HTERT RPE-1 (cell line): ENCODE data around the gene ANKRD13B.

Source experiments
- in situ Hi-C: fragments of 300-500 bp; cut with MboI; formaldehyde crosslinking; loops from 4 replicates; pipeline ENCODE4 v1.14.3; 2020; ENCODE audit warnings: low sequenced_read_pairs

The ANKRD13B gene

DNA sequence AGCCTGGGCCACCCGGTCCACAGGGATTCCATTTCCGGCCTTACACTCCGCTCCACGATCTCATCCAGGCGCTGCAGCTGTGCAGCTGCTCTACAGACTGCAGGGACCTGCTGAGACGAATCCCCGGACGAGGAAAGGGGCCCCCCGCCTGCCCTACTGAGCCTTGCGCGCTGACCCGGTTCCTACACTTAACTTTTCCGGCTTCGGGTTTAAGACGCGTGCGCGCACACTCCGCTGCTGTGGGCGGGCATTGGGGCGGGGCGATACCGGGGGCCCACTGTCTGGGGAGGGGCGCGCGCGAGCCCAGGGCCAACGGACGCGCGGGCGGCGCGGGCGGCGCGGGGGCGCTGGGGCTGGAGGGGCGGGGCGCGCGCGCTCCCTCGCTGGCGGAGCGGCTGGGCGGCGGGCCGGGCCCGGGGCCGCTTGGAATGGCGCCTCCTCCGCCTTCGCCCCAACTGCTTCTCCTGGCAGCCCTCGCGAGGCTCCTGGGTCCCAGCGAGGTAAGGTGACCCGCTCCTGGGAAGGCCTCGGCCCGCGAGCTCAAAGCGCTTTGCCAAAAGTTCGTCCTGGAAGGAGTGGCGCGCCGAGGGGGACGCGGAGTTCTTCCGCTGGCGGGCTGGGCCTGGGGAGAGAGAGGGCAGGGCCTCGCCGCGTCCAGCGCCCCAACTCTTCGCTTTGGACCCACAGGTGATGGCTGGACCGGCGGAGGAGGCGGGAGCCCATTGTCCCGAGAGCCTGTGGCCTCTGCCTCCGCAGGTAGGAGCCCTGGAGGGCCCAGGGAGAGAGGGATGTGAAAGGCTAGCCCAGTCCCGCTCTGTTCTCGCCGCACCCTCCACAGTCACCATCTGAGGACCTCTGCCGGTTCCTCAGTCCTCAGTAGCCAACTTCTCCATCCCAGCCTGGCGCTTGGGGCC is 24.3 kb upstream of the ANKRD13B start, which contains the start of gene TP53I13:
Gene TP53I13, plus strand, starts transcription at position 371 of the 914 bp plus-strand sequence. Its CDS starts 58 bp downstream, at position 429.
- in situ Hi-C loops, result no loop called here

DNA sequence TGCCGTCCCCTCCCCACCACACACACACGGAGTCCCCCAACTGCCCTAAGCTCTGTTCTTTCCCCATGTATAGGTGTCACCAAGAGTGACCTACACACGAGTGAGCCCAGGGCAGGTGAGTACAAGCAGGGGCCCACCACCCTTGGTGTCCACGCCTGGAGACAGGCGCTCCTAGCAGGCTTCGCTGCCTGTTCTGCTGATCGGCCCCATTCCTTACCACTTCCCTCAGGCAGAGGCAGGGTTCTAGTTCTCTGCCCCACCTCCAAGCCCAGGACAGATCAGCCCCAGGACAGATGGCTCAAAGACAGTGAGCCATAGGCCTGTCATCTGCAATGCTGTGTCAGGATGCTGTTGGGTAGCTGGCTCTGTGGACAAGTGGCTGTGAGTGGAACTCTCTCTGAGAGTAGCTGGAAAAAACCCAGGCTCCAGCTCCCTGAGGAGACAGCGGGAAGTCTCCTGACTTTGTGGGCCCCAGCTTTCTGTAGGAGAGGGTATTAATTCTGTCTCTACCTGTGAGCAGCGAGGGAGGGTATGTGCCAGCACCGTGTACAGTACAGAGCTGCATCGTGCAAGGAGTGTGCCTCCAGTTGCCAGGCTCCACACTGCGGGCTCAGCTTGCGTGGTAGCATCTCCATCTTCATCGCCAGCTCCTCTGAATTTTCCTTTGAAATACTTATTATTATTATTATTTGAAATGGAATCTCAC is 23.5 kb upstream of the ANKRD13B start:
- in situ Hi-C loops, result no loop called here

DNA sequence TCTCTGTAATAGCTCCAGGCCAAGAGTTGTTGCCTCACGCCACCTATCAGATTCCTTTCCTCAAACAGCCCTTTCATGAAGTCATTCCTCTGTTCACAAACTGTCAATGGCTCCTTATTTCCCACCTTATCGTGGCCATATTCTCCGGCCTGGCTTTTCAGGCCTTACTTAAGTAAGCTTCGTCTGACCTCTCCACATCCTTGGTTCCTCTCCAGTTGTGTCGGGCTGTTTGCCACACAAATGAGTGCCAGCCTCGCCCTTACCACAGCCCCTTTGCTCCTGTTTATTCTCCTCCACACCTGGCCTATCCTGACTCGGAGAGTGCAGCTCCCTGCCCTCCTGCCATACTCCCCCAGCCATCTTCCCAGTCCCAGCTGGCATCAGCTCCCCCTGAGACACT is 22.4 kb upstream of the ANKRD13B start:
- in situ Hi-C loops, result no loop called here

DNA sequence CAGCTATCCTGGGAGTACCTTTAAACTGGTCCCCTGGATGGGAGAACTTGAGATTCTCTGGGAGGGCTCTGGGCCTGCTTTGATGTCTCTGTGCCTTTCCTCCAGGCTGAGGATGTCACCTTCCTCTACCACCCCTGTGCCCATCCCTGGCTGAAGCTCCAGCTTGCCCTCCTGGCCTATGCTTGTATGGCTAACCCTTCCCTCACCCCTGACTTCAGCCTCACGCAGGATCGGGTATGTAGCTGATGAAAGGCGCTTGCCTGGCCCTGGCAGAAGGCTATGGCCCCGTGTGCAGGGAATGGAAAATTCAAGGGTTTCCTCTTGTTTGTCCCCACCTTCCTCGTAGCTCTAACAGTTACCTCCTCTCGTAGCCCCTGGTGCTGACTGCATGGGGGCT is 21.4 kb upstream of the ANKRD13B start:
- in situ Hi-C loops, result no loop called here

DNA sequence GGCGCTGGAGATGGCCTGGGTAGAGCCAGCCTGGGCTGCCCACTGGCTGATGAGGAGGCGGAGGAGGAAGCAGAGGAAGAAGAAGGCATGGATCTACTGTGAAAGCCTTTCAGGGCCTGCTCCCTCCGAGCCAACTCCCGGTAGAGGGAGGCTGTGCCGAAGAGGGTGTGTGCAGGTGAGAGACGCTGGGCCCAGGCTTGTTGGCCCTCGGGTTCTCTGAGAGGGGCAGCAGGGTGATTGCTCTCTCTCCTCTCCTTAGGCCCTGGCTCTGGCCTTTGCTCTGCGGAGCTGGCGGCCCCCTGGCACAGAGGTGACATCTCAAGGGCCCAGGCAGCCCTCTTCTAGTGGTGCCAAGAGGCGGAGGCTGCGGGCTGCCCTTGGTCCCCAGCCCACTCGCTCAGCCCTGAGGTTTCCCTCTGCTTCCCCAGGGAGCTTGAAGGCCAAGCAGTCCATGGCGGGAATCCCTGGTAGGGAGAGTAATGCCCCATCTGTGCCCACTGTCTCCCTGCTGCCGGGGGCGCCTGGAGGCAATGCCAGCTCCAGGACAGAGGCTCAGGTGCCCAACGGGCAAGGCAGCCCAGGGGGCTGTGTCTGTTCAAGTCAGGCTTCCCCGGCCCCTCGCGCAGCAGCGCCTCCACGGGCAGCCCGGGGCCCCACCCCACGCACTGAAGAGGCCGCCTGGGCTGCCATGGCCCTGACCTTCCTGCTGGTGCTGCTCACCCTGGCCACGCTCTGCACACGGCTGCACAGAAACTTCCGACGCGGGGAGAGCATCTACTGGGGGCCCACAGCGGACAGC is 20.9 kb upstream of the ANKRD13B start:
- in situ Hi-C loops, result no loop called here

DNA sequence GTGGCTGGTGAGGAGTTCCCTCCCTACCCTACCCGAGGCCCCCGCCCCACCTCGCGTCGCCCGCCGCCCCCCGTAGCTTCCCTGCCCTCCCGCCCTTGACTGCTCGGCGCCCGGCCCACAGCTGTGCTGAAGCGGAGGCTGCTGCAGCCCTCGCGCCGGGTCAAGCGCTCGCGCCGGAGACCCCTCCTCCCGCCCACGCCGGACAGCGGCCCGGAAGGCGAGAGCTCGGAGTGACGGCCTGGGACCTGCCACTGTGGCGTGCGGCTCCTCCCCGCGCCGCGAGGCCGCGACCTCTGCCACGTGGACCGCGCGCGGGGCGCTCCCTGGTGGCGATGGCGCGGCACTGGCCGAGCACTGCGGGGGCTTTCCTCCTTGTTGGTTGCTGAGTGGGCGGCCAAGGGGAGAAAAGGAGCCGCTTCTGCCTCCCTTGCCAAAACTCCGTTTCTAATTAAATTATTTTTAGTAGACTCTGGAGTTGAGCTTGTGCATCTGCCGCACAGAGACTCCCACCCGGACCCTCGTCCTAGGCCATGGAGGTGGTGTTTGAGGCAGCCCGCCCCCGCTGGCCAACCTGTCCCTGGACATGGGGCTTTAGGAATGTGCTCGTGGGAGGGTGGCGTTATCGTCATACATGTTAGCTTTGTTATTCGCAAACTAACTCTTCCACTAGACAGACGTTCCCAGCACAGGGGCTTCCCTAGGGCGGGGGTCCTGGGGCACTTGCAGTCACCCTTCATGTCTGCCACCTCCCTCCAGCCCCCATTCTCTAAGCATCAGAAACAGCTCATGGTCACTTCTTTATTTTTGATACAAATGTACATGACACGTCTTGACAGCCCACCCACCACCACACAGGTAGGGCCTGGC is 20.0 kb upstream of the ANKRD13B start:
- in situ Hi-C loops, result no loop called here

DNA sequence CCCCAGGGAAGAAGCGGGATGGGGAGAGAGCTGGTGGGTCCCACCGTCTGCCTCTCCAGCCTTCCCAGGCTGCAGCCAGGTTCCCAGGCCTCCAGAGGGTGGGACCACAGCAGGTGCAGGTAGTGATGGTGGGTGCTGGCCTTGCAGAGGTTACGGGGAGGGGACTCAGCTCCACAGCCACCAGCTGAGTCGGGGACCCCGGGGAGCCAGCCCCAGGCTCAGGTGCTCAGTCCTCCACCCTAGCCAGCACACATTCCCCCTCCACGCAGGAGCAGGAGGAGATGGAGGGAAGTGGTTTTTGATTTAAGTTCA is 19.4 kb upstream of the ANKRD13B start:
- in situ Hi-C loops, result no loop called here

DNA sequence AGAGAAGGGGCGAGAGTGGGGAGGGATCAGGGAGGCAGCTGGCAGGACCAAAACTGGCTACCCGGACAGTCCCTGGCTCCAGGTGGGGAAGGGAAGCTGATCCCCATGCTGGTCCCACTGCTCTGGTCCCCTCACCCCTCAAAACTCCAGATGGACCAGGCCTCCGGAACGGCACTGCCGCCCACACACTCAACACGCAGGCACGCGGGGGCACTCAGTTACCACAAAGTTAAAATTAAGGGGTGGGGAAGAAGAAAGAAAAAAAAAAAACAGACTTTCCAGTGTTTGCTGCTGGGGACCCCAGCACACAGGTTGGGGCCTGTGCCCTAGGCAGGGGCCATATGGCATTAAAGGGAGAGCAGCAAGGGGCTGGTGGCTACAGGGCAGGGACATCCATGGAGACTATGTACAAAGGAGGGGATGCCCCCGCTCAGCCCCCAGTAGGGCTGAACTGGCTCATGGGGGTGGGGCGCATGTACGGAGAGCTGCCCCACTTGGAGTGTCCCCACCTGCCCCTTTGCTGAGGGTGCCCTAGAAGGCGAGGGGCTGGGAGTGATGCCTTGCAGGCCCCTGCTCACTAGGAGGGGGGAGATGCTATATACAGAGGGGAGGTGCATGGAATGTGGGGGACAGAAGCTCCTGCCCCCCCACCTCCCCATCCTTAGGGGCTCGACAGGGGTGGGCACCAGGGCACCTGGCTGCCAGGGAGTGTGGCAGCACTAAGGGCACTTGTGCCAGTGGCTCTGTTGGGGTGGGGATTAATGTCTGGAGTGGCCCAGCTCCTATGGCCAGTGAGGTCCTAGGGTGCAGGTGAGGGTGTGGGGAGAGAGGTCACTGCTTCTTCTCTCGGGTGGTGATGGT is 18.8 kb upstream of the ANKRD13B start:
- in situ Hi-C loops, result no loop called here

DNA sequence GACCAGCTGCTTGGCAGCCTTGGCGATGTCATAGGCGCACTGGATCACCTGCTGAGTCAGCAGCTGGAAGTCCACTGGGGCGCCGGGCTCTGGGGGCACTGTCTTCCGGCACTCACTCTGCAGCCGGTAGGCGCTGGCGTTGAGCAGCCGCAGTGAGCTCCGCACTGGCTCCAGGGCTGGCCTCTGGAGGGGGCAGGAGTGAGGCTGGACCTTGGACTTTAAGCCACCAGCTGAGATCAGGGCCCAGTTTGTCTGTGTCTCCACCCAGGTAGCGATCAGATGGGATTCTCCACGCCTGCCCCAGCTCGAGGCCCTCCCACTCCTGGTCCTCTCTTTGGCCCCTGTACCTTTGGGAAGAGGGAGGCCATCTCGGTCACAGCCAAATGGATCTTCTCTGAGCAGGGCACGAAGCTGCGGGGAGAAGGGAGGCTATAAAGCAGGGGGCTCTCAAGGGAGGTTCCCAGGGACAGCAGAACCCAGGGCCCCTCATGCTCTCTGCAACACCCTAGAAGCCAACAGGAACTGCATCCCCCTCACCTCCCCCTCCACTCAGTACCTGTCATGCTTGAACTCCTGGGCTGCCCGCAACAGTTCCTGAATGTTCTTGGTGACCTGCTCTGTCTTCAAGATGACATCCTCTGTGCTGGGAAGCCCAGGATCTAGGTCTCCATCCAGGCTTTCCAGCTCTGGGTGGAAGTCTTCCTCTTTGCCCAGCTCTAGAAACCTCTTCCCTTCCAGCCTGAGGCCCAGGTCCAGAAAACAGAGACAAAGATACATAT is 18.0 kb upstream of the ANKRD13B start:
- in situ Hi-C loops, result no loop called here

DNA sequence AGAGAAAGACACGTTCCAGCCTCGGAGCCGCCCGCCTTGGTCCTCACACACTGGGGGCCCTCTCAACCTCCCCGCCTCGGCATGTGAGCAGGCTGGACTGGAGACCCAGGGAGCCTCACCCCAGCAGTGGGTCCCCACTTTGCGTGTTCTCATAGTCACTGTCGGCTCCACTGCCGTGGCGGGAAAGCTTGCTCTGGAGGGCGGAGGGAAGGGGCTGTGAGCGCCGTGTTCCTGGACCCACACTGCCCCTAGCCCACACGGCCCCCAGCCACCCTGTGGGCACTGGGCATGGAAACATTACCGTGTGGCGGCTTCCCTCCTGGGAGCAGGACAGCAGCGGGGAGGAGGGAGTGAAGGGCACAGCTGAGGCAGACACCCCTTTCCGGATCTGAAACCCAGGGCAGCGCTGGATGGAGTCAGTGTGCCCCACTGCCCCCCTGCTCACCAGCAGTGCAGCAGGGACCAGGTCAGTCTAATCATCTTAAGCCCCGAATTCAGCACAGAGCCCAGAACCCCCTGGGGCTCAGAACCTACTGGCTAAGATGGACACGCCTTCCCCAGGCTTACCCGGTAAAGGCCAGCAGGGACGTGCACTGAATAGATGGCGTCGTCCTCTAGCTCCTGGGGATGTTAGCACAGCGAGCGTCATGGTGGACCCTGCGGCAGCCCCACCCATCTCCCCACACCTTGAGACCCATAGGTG is 17.3 kb upstream of the ANKRD13B start:
- in situ Hi-C loops, result no loop called here

DNA sequence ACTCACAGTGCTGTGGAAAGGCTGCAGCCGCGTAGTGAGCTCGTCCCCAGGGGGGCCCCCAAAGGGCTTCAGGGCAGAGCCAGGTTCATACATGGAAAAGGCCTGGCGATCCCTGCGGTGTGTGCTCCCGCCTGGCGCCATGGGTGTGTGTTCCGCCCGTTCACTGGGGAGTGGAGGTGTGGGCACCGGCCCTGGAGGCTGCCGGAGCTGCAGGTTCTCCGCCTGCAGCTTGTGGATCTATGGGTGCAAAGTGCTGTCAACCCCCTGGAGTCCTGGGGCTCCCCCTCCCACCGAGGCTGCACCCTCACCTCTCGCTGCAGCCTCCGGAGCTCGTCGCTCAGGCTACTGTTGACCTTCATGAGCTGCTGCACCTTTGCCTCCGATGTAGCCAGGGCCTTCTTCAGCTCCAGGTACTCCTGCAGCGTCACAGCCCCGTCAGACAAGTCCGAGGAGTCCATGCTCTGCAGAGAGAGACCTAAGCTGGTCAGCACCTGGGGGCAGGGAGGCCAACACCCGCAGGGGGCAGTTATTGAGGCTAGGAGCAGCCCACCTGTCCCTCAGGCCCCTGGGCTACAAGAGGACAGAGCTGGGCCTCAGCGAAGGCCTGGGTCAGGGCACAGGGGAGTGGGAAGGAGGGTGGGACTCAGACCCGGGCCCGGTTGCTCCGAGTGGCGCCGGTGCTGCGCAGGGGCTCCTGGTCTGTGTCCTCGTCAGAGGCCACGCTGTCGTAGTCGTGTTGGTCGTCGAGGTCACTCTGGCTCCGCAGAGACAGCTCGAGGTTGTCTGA is 16.5 kb upstream of the ANKRD13B start:
- in situ Hi-C loops, result no loop called here

DNA sequence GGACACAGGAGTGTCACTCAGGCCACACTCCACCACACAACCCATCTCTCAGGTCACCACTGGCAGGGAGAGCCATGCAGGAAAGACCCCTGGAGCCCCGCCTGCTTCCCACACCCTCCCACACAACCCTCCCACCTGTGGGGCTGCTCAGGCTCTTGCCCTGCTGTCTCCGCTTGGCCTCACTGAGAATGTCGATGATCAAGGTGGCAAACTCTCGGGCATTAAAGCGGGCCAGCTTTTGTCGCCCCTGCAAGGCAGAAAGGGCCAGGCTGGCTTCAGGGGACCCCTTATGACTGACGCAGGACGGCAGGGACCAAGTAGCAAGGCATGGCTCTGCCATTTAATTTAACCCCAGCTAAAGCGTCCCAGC is 15.9 kb upstream of the ANKRD13B start:
- in situ Hi-C loops, result no loop called here

DNA sequence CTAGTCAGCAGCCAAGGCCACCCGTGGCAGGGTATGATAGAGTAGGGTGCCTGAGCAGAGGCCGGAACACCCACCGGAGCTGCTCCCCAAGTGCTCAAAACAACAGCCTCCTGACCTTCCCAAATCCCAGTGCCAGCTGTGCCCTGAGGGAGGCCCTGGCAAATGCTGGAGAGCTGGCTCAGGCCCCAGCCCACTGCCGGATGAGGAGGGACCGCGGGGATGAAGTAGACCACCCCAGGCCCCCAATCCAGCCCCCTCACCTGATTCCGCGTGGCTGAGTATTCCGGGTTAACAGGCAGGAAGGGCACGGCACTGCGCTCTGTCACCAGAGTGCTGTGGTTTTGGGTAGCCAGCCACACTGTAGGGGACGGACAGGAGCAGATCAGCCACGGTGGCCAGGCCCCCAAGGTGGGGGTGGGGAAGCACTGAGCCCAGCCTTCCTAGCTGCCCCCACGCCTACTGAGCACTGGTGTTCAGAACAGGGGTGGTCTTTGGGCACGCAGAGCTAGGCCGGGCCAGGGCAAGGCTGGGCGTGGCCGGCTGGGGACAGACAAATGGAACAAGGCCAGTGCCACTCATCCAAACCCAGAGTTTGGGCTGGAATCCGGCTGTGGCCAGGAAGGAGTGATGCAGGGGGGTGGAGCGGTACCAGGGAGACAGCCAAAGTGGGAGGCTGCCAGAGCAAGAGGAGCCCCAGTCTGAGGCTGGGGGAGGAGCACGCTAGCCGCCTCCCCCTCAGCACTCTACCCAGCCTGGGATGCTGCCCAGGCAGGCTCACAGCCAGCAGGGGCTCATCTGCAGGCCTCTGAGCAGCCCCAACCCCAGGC is 15.3 kb upstream of the ANKRD13B start:
- in situ Hi-C loops, result no loop called here

DNA sequence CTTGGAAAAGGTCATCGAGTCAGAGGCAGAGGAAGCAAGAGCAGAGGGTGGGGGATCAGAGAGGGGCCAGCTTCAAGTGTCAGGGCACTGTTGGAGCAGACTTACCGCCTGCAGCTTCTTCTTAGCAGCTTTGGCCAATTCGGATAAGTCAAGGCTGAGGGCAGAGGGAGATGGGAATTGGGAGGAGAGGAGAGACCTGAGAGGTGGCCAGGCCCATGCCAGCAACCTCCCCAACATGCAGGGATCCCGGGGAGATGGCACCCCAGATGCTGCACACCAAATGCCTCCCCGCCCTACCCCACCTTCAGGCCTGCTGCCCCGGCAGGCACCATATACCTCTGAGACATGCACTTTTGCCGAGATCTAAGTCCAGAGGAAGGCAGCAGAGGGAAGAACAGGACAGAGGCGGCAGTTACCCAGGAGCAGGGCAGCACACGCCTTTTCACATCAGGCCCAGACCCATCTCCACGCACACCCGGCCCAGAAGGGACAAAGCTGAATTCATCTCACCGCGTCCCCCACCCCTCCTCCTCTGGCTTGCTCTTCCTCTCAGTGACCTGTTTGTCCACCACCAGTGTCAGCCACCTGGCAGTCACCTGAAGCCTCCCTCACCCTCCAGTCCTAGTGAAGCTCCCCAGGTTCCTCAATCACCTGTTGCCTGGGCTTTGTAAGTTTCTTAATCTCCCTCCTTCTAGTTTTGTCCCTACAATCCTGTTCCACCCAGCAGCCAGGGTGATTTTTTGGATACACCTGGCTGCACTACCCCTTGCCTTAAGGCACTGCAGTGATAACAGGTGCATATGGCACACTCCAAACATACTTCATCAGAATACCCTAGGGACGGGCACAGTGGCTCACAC is 14.1 kb upstream of the ANKRD13B start:
- in situ Hi-C loops, result no loop called here

DNA sequence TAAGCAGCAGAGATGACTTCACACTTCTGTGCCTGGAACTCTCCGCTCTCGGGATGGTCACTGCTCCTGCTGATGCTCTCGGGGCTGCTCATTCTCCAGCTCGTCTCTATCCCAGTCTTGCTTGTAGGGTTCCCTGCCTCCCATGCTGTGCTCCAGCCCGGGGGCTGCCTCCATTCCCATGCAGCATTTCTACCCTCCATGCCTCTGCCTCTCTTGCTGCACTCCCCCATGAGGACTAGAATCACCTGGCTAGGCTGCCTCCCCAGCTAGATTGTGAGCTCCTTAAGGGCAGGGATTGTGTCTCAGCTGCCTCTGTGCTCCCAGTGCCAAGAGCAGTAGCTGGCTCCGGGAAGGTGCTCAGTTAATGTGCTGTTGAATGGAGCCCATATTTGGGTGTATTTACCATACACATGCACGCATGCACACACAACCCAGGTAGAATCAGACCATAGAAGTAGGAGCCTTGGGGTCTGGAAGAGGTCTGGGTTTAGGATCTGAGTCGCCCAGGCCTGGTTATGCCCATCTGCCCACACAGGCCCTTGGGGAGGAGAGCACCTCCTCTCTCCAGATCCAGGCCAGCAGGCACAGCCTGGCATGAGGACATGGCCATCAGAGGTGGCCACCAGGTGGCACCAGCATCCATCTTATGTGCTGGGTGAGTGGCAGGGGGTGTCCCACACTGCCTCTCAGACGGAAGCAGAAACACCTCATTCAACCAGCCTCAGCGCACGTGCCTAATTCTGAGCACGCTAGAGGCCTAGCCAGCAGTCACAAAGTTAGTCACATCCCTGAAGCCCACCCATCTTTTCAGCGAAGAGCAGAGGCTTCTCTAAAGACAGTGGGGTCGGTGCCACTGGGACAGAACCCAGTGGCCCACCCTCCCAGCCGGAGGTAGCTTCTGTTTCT is 12.8 kb upstream of the ANKRD13B start:
- in situ Hi-C loops, result no loop called here
